WTC11 (cell line): ENCODE measurements around the gene TEX54. TPM values are rescaled to one million over a fixed set of nuclear protein-coding genes. Genes with fewer than 3 reads are reported as not detected.
A peak's percentile ranks its signal among the peaks of the same experiment; 100 is the strongest.

ENCODE experiments used
- ATAC-seq: fragments of 200-7000 bp; cut with Tn5 transposase; 2 replicates; pipeline ENCODE4 v1.10.0; 2021; ENCODE audit warnings: mild to moderate bottlenecking, moderate library complexity
- CTCF ChIA-PET: fragments of 300-600 bp; sonication (Branson Sonifier 250); formaldehyde crosslinking; loops from one replicate; lab custom pipeline; 2021; ENCODE audit warnings: antibody characterized with exemption; lab: Charles Lee
- POLR2A ChIA-PET: fragments of 350-600 bp; sonication (Branson Sonifier 250); formaldehyde crosslinking; loops from one replicate; lab custom pipeline; 2021; ENCODE audit warnings: antibody characterized with exemption; lab: Charles Lee
- DNase-seq: peaks from one replicate; pipeline ENCODE4 v3.0.0; 2021; ENCODE audit warnings: low spot score
- H3K27ac Mint-ChIP-seq: 2 replicates; pipeline ENCODE4 v1.8.0; 2021; ENCODE audit warnings: mixed read lengths
- H3K27me3 Mint-ChIP-seq: 2 replicates; pipeline ENCODE4 v1.8.0; 2021; ENCODE audit warnings: low read depth, mild to moderate bottlenecking, moderate library complexity, mixed read lengths
- H3K36me3 Mint-ChIP-seq: 2 replicates; pipeline ENCODE4 v1.8.0; 2021; ENCODE audit warnings: mixed read lengths
- H3K4me1 Mint-ChIP-seq: 2 replicates; pipeline ENCODE4 v1.8.0; 2022; ENCODE audit warnings: mixed read lengths
- H3K4me3 Mint-ChIP-seq: 2 replicates; pipeline ENCODE4 v1.8.0; 2021; ENCODE audit warnings: mild to moderate bottlenecking, moderate library complexity, mixed read lengths
- H3K9me3 Mint-ChIP-seq: 2 replicates; pipeline ENCODE4 v1.8.0; 2021; ENCODE audit warnings: mixed read lengths
- ARID4B ChIP-seq: sonication (generic); formaldehyde crosslinking; IDR thresholded peaks from 2 replicates; pipeline ENCODE4 v1.8.0; 2023; ENCODE audit warnings: missing genetic modification reagents, mild to moderate bottlenecking, borderline replicate concordance
- CBFB ChIP-seq: sonication (generic); formaldehyde crosslinking; IDR thresholded peaks from 2 replicates; pipeline ENCODE4 v1.8.1; 2022; ENCODE audit warnings: mild to moderate bottlenecking, low read depth, missing genetic modification reagents
- ELF4 ChIP-seq: sonication (generic); formaldehyde crosslinking; IDR thresholded peaks from 2 replicates; pipeline ENCODE4 v1.8.1; 2022; ENCODE audit warnings: low read depth, mild to moderate bottlenecking, moderate library complexity, missing genetic modification reagents
- FOXP4 ChIP-seq: sonication (generic); formaldehyde crosslinking; IDR thresholded peaks from 2 replicates; pipeline ENCODE4 v1.8.0; 2022; ENCODE audit warnings: mild to moderate bottlenecking, missing genetic modification reagents
- HMGXB4 ChIP-seq: sonication (generic); formaldehyde crosslinking; IDR thresholded peaks from 2 replicates; pipeline ENCODE4 v1.8.1; 2023; ENCODE audit warnings: mild to moderate bottlenecking, moderate library complexity, missing genetic modification reagents
- KAT7 ChIP-seq: sonication (generic); formaldehyde crosslinking; IDR thresholded peaks from 2 replicates; pipeline ENCODE4 v1.8.1; 2023; ENCODE audit warnings: missing genetic modification reagents, mild to moderate bottlenecking, borderline replicate concordance
- TEAD1 ChIP-seq: sonication (generic); formaldehyde crosslinking; IDR thresholded peaks from 2 replicates; pipeline ENCODE4 v1.8.0; 2022; ENCODE audit warnings: mild to moderate bottlenecking, missing genetic modification reagents
- ZNF263 ChIP-seq: sonication (generic); formaldehyde crosslinking; IDR thresholded peaks from 2 replicates; pipeline ENCODE4 v1.8.1; 2022; ENCODE audit warnings: low read depth, mild to moderate bottlenecking, moderate library complexity, missing genetic modification reagents
- ZNF425 ChIP-seq: fragments of 250-450 bp; sonication (Bioruptor Pico); conservative IDR thresholded peaks from 2 replicates; pipeline ENCODE4 v1.9.0; 2021; ENCODE audit warnings: mild to moderate bottlenecking
- total RNA-seq: library from RNA; stranded (reverse); gene quantifications from 3 replicates; pipeline ENCODE4 v1.2.3, GENCODE V29; 2021
- TF ChIP-seq, protein P1 (sequence below): fragments of 250-450 bp; sonication (Bioruptor Pico); IDR thresholded peaks from 2 replicates; pipeline ENCODE4 v1.9.0; 2021; ENCODE audit warnings: mild to moderate bottlenecking
- TF ChIP-seq, protein P2 (sequence below): sonication (generic); formaldehyde crosslinking; IDR thresholded peaks from 2 replicates; pipeline ENCODE4 v1.8.1; 2023; ENCODE audit warnings: mild to moderate bottlenecking, missing genetic modification reagents, borderline replicate concordance
- TF ChIP-seq, protein P3 (sequence below): fragments of 250-450 bp; sonication (Bioruptor Pico); IDR thresholded peaks from 2 replicates; pipeline ENCODE4 v1.9.0; 2021; ENCODE audit warnings: moderate library complexity, mild to moderate bottlenecking, inconsistent platforms, borderline replicate concordance
- TF ChIP-seq, protein P4 (sequence below): sonication (generic); formaldehyde crosslinking; IDR thresholded peaks from 2 replicates; pipeline ENCODE4 v1.8.0; 2022; ENCODE audit warnings: mild to moderate bottlenecking, missing genetic modification reagents
- TF ChIP-seq, protein P5 (sequence below): sonication (generic); formaldehyde crosslinking; IDR thresholded peaks from 2 replicates; pipeline ENCODE4 v1.8.0; 2023; ENCODE audit warnings: missing genetic modification reagents
- TF ChIP-seq, protein P6 (sequence below): sonication (generic); formaldehyde crosslinking; IDR thresholded peaks from 2 replicates; pipeline ENCODE4 v1.8.1; 2023; ENCODE audit warnings: mild to moderate bottlenecking, missing genetic modification reagents, moderate library complexity

The TEX54 gene
- total RNA-seq, 1 experiment from 2014 or later = not detected

GRCh38 chr11:62839050-62839945 is 6.7 kb upstream of the TEX54 start, which contains the start of gene WDR74:
Gene WDR74 (minus strand): TSS chr11:62839590. CDS start chr11:62839570, 20 bp downstream.
- H3K4me1 Mint-ChIP-seq = peaks cover 15% of the 10 kb centered on the region
- H3K27ac Mint-ChIP-seq = no peak within 1 kb of the TSS; the same call in 1 of the 2 replicates
- no peaks in the 10 kb centered on the region for H3K27me3 Mint-ChIP-seq
- no peak within 1 kb of the TSS for H3K4me3 Mint-ChIP-seq
- DNase-seq = peak; percentile 87
- ATAC-seq = peak; percentile 6
- no peaks in the 10 kb centered on the region for H3K9me3 Mint-ChIP-seq
- POLR2A ChIA-PET = interaction anchor here (0.6 to 3.4 kb wide), 10 partner anchors 13 to 186 kb away, joined by 3 to 83 read pairs (median 16); partner anchors contain the start of genes HNRNPUL2, INTS5, SLC3A2 and TMEM179B
- peaks cover 34% of the 10 kb centered on the region for H3K36me3 Mint-ChIP-seq
- CTCF ChIA-PET = interaction anchor here (0.6 to 3.4 kb wide), 4 partner anchors 7 to 53 kb away, joined by 3 to 29 read pairs (median 6); partner anchors contain the start of genes STX5, TEX54 and TMEM179B
- TF ChIP-seq, protein P1, sequence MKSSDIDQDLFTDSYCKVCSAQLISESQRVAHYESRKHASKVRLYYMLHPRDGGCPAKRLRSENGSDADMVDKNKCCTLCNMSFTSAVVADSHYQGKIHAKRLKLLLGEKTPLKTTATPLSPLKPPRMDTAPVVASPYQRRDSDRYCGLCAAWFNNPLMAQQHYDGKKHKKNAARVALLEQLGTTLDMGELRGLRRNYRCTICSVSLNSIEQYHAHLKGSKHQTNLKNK (CRISPR knock-in tag) = no peak
- TF ChIP-seq HMGXB4 (CRISPR knock-in tag) (peak; percentile 87), ELF4 (CRISPR knock-in tag) (no peak), ARID4B (CRISPR knock-in tag) (peak; percentile 95; the same call in 1 of the 2 replicates), ZNF425 (CRISPR knock-in tag) (no peak), KAT7 (CRISPR knock-in tag) (0 out of 2 replicates have a peak, but pooled peaks have one; percentile 69), ZNF263 (no peak), FOXP4 (CRISPR knock-in tag) (peak; percentile 57; the same call in 1 of the 2 replicates), CBFB (CRISPR knock-in tag) (peak; percentile 71; the same call in 1 of the 2 replicates), TEAD1 (CRISPR knock-in tag) (peak; percentile 93)
- TF ChIP-seq, protein P2, sequence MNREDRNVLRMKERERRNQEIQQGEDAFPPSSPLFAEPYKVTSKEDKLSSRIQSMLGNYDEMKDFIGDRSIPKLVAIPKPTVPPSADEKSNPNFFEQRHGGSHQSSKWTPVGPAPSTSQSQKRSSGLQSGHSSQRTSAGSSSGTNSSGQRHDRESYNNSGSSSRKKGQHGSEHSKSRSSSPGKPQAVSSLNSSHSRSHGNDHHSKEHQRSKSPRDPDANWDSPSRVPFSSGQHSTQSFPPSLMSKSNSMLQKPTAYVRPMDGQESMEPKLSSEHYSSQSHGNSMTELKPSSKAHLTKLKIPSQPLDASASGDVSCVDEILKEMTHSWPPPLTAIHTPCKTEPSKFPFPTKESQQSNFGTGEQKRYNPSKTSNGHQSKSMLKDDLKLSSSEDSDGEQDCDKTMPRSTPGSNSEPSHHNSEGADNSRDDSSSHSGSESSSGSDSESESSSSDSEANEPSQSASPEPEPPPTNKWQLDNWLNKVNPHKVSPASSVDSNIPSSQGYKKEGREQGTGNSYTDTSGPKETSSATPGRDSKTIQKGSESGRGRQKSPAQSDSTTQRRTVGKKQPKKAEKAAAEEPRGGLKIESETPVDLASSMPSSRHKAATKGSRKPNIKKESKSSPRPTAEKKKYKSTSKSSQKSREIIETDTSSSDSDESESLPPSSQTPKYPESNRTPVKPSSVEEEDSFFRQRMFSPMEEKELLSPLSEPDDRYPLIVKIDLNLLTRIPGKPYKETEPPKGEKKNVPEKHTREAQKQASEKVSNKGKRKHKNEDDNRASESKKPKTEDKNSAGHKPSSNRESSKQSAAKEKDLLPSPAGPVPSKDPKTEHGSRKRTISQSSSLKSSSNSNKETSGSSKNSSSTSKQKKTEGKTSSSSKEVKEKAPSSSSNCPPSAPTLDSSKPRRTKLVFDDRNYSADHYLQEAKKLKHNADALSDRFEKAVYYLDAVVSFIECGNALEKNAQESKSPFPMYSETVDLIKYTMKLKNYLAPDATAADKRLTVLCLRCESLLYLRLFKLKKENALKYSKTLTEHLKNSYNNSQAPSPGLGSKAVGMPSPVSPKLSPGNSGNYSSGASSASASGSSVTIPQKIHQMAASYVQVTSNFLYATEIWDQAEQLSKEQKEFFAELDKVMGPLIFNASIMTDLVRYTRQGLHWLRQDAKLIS (CRISPR knock-in tag) = 0 out of 2 replicates have a peak, but pooled peaks have one; percentile 50
- TF ChIP-seq, protein P3, sequence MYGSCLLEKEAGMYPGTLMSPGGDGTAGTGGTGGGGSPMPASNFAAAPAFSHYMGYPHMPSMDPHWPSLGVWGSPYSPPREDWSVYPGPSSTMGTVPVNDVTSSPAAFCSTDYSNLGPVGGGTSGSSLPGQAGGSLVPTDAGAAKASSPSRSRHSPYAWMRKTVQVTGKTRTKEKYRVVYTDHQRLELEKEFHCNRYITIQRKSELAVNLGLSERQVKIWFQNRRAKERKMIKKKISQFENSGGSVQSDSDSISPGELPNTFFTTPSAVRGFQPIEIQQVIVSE (CRISPR knock-in tag) = no peak
- TF ChIP-seq, protein P4, sequence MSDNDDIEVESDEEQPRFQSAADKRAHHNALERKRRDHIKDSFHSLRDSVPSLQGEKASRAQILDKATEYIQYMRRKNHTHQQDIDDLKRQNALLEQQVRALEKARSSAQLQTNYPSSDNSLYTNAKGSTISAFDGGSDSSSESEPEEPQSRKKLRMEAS = peak; percentile 95
- TF ChIP-seq, protein P5, sequence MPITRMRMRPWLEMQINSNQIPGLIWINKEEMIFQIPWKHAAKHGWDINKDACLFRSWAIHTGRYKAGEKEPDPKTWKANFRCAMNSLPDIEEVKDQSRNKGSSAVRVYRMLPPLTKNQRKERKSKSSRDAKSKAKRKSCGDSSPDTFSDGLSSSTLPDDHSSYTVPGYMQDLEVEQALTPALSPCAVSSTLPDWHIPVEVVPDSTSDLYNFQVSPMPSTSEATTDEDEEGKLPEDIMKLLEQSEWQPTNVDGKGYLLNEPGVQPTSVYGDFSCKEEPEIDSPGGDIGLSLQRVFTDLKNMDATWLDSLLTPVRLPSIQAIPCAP = no peak
- TF ChIP-seq, protein P6, sequence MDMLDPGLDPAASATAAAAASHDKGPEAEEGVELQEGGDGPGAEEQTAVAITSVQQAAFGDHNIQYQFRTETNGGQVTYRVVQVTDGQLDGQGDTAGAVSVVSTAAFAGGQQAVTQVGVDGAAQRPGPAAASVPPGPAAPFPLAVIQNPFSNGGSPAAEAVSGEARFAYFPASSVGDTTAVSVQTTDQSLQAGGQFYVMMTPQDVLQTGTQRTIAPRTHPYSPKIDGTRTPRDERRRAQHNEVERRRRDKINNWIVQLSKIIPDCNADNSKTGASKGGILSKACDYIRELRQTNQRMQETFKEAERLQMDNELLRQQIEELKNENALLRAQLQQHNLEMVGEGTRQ = peak; percentile 60
